ENCODE results near the gene RFX1.

DNA sequence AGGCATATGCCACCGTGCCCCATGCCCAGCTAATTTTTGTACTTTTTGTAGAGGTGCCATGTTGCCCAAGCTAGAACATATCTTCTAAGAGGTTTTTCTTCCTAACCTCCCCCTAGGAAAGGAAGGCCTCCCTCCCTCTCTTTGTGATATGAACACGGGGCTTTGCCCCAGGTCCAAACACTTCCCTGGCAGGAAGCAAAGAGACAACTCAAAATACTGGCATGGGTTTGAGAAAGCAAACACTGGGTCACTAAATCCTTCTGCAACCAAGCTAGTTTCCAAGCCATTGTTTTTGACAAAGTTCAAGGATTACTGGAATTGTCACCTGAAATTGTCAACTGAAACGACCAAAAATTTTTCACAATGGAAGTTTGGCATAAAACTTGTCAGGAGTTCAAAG lies 91.3 kb downstream of the RFX1 start:
- no peak for TF ChIP-seq ZNF138 (CRISPR knock-in tag; conservative IDR thresholded peaks at IDR 0.05)
- TF ChIP-seq, protein P1, sequence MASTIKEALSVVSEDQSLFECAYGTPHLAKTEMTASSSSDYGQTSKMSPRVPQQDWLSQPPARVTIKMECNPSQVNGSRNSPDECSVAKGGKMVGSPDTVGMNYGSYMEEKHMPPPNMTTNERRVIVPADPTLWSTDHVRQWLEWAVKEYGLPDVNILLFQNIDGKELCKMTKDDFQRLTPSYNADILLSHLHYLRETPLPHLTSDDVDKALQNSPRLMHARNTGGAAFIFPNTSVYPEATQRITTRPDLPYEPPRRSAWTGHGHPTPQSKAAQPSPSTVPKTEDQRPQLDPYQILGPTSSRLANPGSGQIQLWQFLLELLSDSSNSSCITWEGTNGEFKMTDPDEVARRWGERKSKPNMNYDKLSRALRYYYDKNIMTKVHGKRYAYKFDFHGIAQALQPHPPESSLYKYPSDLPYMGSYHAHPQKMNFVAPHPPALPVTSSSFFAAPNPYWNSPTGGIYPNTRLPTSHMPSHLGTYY (CRISPR knock-in tag; IDR thresholded peaks at IDR 0.05), result no peak
- TF ChIP-seq, protein P2, sequence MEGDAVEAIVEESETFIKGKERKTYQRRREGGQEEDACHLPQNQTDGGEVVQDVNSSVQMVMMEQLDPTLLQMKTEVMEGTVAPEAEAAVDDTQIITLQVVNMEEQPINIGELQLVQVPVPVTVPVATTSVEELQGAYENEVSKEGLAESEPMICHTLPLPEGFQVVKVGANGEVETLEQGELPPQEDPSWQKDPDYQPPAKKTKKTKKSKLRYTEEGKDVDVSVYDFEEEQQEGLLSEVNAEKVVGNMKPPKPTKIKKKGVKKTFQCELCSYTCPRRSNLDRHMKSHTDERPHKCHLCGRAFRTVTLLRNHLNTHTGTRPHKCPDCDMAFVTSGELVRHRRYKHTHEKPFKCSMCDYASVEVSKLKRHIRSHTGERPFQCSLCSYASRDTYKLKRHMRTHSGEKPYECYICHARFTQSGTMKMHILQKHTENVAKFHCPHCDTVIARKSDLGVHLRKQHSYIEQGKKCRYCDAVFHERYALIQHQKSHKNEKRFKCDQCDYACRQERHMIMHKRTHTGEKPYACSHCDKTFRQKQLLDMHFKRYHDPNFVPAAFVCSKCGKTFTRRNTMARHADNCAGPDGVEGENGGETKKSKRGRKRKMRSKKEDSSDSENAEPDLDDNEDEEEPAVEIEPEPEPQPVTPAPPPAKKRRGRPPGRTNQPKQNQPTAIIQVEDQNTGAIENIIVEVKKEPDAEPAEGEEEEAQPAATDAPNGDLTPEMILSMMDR (IDR thresholded peaks at IDR 0.05), result no peak
- no peak for TF ChIP-seq FOXP1 (CRISPR knock-in tag; IDR thresholded peaks at IDR 0.05; ENCODE audit: borderline replicate concordance)
- TF ChIP-seq KAT7 (CRISPR knock-in tag; IDR thresholded peaks at IDR 0.05; ENCODE audit: borderline replicate concordance), result no peak
- TF ChIP-seq MXD4 (CRISPR knock-in tag; IDR thresholded peaks at IDR 0.05; ENCODE audit: borderline replicate concordance), result no peak
- no peak for TF ChIP-seq EMX1 (CRISPR knock-in tag; IDR thresholded peaks at IDR 0.05)
- no peak for TF ChIP-seq FOXK1 (CRISPR knock-in tag; IDR thresholded peaks at IDR 0.05)
- TF ChIP-seq JUN (CRISPR knock-in tag; IDR thresholded peaks at IDR 0.05), result no peak
- TF ChIP-seq RELA (CRISPR knock-in tag; IDR thresholded peaks at IDR 0.05; ENCODE audit: borderline replicate concordance), result no peak
- no peak for TF ChIP-seq ZNF219 (CRISPR knock-in tag; IDR thresholded peaks at IDR 0.05; ENCODE audit: borderline replicate concordance)
- TF ChIP-seq TEAD4 (CRISPR knock-in tag; IDR thresholded peaks at IDR 0.05), result no peak
- no peak for TF ChIP-seq ZNF423 (CRISPR knock-in tag; IDR thresholded peaks at IDR 0.05)
